SK-N-SH (cell line): ENCODE data around the gene SLC12A3. TPM values are rescaled to one million over a fixed set of nuclear protein-coding genes. Genes with fewer than 3 reads are reported as not detected.

ENCODE experiments used
- CTCF ChIA-PET: fragments of 300-600, 350-600 bp; formaldehyde crosslinking; extraction: SDS; loops from one replicate; lab custom pipeline; 2021; lab: Yijun Ruan, JAX
- POLR2A ChIA-PET: fragments of 350-600 bp; sonication (Branson Sonifier 250); formaldehyde crosslinking; extraction: SDS; loops from one replicate; lab custom pipeline; 2020; ENCODE audit warnings: antibody characterized with exemption, inconsistent platforms; lab: Yijun Ruan, JAX
- DNase-seq: peaks from one replicate; pipeline ENCODE4 v3.0.0; 2012
- H2AFZ ChIP-seq: fragments of 200-600 bp; sonication (generic); 2 replicates; pipeline ENCODE4 v1.8.1; 2016; ENCODE audit warnings: antibody characterized with exemption, mild to moderate bottlenecking, low read depth
- H3F3A ChIP-seq: fragments of 200-600 bp; sonication (generic); replicated peaks from 2 replicates; pipeline ENCODE3; 2016; ENCODE audit warnings: antibody characterized with exemption, mild to moderate bottlenecking; ENCODE audit not compliant: insufficient read depth
- H3K27ac ChIP-seq, 2 experiments: fragments of 200-500 bp in 1 of 2; fragments of 200-600 bp in 1 of 2; sonication (Bioruptor generic) in 1 of 2; sonication (generic), shearing (Covaris generic) in 1 of 2; 2 replicates each; pipeline versions ENCODE4 v1.5.1 to v1.6.1; 2014 to 2016; ENCODE audit warnings: low read depth in 2 of 2, inconsistent platforms in 1 of 2, low read length in 1 of 2, mild to moderate bottlenecking in 1 of 2, mixed read lengths in 1 of 2
- H3K27me3 ChIP-seq: fragments of 200-600 bp; sonication (generic), shearing (Covaris generic); 2 replicates; pipeline ENCODE4 v1.6.1; 2016; ENCODE audit warnings: mixed run types; ENCODE audit not compliant: insufficient read depth
- H3K36me3 ChIP-seq, 2 experiments: fragments of 200-500 bp in 1 of 2; fragments of 200-600 bp in 1 of 2; sonication (Bioruptor generic) in 1 of 2; sonication (generic) in 1 of 2; replicated peaks in 1 of 2; 2 replicates each; pipeline versions ENCODE3 to v1.5.1; 2014 to 2016; ENCODE audit warnings: low read length in 1 of 2, mild to moderate bottlenecking in 1 of 2; ENCODE audit not compliant: insufficient read depth in 2 of 2, control insufficient read depth in 1 of 2
- H3K4me1 ChIP-seq, 2 experiments: fragments of 200-500 bp in 1 of 2; fragments of 200-600 bp in 1 of 2; sonication (Bioruptor generic) in 1 of 2; sonication (generic), shearing (Covaris generic) in 1 of 2; 2 replicates each; pipeline versions ENCODE4 v1.5.1 to v1.6.1; 2014 to 2016; ENCODE audit warnings: low read depth in 1 of 2, low read length in 1 of 2, mixed run types in 1 of 2; ENCODE audit not compliant: insufficient read depth in 2 of 2, control insufficient read depth in 1 of 2
- H3K4me2 ChIP-seq: fragments of 200-600 bp; sonication (generic), shearing (Covaris generic); 2 replicates; pipeline ENCODE4 v1.6.1; 2017; ENCODE audit warnings: mixed run types
- H3K4me3 ChIP-seq, 2 experiments: fragments of 200-500 bp in 1 of 2; fragments of 200-600 bp in 1 of 2; sonication (Bioruptor generic) in 1 of 2; sonication (generic), shearing (Covaris generic) in 1 of 2; 2 replicates each; pipeline versions ENCODE4 v1.5.1 to v1.8.1; 2014 to 2016; ENCODE audit warnings: low read depth in 2 of 2, inconsistent platforms in 1 of 2, low read length in 1 of 2, mild to moderate bottlenecking in 1 of 2, mixed read lengths in 1 of 2, moderate library complexity in 1 of 2
- H3K79me2 ChIP-seq: fragments of 200-600 bp; sonication (generic); 2 replicates; pipeline ENCODE4 v1.8.1; 2017; ENCODE audit warnings: mild to moderate bottlenecking; ENCODE audit not compliant: insufficient read depth
- H3K9ac ChIP-seq: fragments of 200-600 bp; sonication (generic); 2 replicates; pipeline ENCODE4 v1.6.1; 2017; ENCODE audit warnings: mixed run types
- H3K9me2 ChIP-seq: fragments of 200-600 bp; sonication (generic); 2 replicates; pipeline ENCODE4 v1.6.1; 2017; ENCODE audit warnings: mixed run types
- H3K9me3 ChIP-seq: fragments of 200-600 bp; sonication (generic); 2 replicates; pipeline ENCODE4 v1.6.1; 2017; ENCODE audit warnings: mixed run types, mild to moderate bottlenecking, moderate library complexity
- H4K20me1 ChIP-seq: fragments of 200-600 bp; sonication (generic); 2 replicates; pipeline ENCODE4 v1.6.1; 2017; ENCODE audit warnings: mild to moderate bottlenecking, mixed run types; ENCODE audit not compliant: insufficient read depth
- EP300 ChIP-seq, 2 experiments: IDR thresholded peaks; 2 replicates each; pipeline versions ENCODE4 v1.4.0 to v1.6.1; 2012; ENCODE audit warnings: borderline replicate concordance in 1 of 2, low read depth in 1 of 2, low read length in 1 of 2
- EZH2phosphoT487 ChIP-seq: fragments of 200-600 bp; sonication (generic); IDR thresholded peaks from 2 replicates; pipeline ENCODE4 v1.6.1; 2017; ENCODE audit warnings: low read depth, mixed run types, mild to moderate bottlenecking, antibody characterized with exemption, moderate library complexity, borderline replicate concordance
- FOSL2 ChIP-seq: IDR thresholded peaks from 2 replicates; pipeline ENCODE4 v1.4.0; 2012; ENCODE audit warnings: low read depth, mild to moderate bottlenecking, moderate library complexity, borderline replicate concordance
- FOXJ3 ChIP-seq: sonication (generic); formaldehyde crosslinking; IDR thresholded peaks from 2 replicates; pipeline ENCODE4 v1.5.1; 2020; ENCODE audit warnings: mild to moderate bottlenecking, missing genetic modification reagents
- GATA2 ChIP-seq: sonication (generic); formaldehyde crosslinking; IDR thresholded peaks from 2 replicates; pipeline ENCODE4 v1.5.0; 2020; ENCODE audit warnings: mild to moderate bottlenecking, missing genetic modification reagents
- IRF3 ChIP-seq: fragments of 150-350 bp; IDR thresholded peaks from 2 replicates; pipeline ENCODE4 v1.6.1; 2016; ENCODE audit warnings: mild to moderate bottlenecking, low read depth, low read length
- MEF2A ChIP-seq: IDR thresholded peaks from 2 replicates; pipeline ENCODE4 v1.4.0; 2012; ENCODE audit warnings: low read depth, borderline replicate concordance
- NFIC ChIP-seq: IDR thresholded peaks from 2 replicates; pipeline ENCODE4 v1.4.0; 2012; ENCODE audit warnings: borderline replicate concordance
- NRF1 ChIP-seq: IDR thresholded peaks from 2 replicates; pipeline ENCODE4 v1.6.1; 2012; ENCODE audit warnings: low read depth, mild to moderate bottlenecking, low read length
- PBX3 ChIP-seq: IDR thresholded peaks from 2 replicates; pipeline ENCODE4; 2012
- RXRA ChIP-seq: IDR thresholded peaks from 2 replicates; pipeline ENCODE4 v1.4.0; 2012; ENCODE audit warnings: low read depth, mild to moderate bottlenecking, borderline replicate concordance
- SIN3A ChIP-seq: IDR thresholded peaks from 2 replicates; pipeline ENCODE4 v1.6.1; 2012; ENCODE audit warnings: low read depth, mild to moderate bottlenecking, low read length, moderate library complexity, borderline replicate concordance
- SMC3 ChIP-seq: IDR thresholded peaks from 2 replicates; pipeline ENCODE4 v1.6.1; 2012; ENCODE audit warnings: low read depth, low read length, improper control_type of control experiment
- TAF1 ChIP-seq: IDR thresholded peaks from 2 replicates; pipeline ENCODE4 v1.6.1; 2012; ENCODE audit warnings: low read depth, mild to moderate bottlenecking, low read length, moderate library complexity, borderline replicate concordance
- TCF12 ChIP-seq: IDR thresholded peaks from 2 replicates; pipeline ENCODE4 v1.4.0; 2012
- ZBTB33 ChIP-seq: IDR thresholded peaks from 2 replicates; pipeline ENCODE4 v1.4.0; 2012; ENCODE audit warnings: low read depth, borderline replicate concordance
- WGBS: methylation state at CpG from one replicate; pipeline ENCODE4 v1.1.6; 2017; ENCODE audit warnings: low lambda C conversion rate; 5-methylcytosine and 5-hydroxymethylcytosine counted together
- polyA plus RNA-seq, 3 experiments: library from polyadenylated mRNA; depleted of rRNA; stranded (reverse); fragments of >200 nt; gene quantifications; 2 replicates each; pipeline ENCODE4 v1.2.3, GENCODE V29; 2012

Gene SLC12A3
- polyA plus RNA-seq, 1 of the 3 experiments (the other 2 are of a cell fraction), result not detected

- no peak overlapping the region for H3K9ac ChIP-seq
- H3F3A ChIP-seq, result no peaks in the 10 kb centered on the region
- H3K4me3 ChIP-seq, result no peak overlapping the region
- CTCF ChIA-PET, result interaction anchor here (0.8 to 5.5 kb wide), 2 partner anchors 8 to 93 kb away, joined by 3 to 35 read pairs; no protein-coding TSS in a partner anchor
- H3K27me3 ChIP-seq, result no peaks in the 10 kb centered on the region
- no peaks in the 10 kb centered on the region for H3K9me3 ChIP-seq
- DNase-seq, result no peak
- no peak overlapping the region for H2AFZ ChIP-seq
- no peaks in the 10 kb centered on the region for H3K9me2 ChIP-seq
- H3K4me1 ChIP-seq, result peaks cover 0 to 12% of the 10 kb centered on the region in 2 experiments; a peak in 1 of 4 replicates
- H3K79me2 ChIP-seq, result no peaks in the 10 kb centered on the region
- H4K20me1 ChIP-seq, result no peaks in the 10 kb centered on the region
- TF ChIP-seq IRF3 (no peak), RXRA (no peak), NFIC (no peak), MEF2A (no peak), SIN3A (no peak), GATA2 (CRISPR knock-in tag) (no peak), SMC3 (no peak), FOXJ3 (CRISPR knock-in tag) (no peak), EZH2phosphoT487 (no peak), PBX3 (no peak), ZBTB33 (no peak), NRF1 (no peak), EP300 (IDR thresholded peaks at IDR 0.05; ENCODE audit: borderline replicate concordance in 1 of 2, low read depth in 1 of 2, low read length in 1 of 2) (no peak), TAF1 (no peak), FOSL2 (no peak), TCF12 (no peak)
- 81% methylated on average over 9 of the region's 13 CpGs for WGBS
- POLR2A ChIA-PET, result no interaction called here
- no peaks in the 10 kb centered on the region for H3K36me3 ChIP-seq
- no peak overlapping the region for H3K27ac ChIP-seq
- no peak overlapping the region for H3K4me2 ChIP-seq
Measured at GRCh38 chr16:56960681-56961281, 95.8 kb downstream of the SLC12A3 start.
